Measurements from ENCODE around the gene HEBP2.
"Not testable (repeated sequence)": the region's sequence is repeated elsewhere in the genome, so short reads cannot be mapped to it uniquely, and the experiment has no call there.

The HEBP2 gene, protein sequence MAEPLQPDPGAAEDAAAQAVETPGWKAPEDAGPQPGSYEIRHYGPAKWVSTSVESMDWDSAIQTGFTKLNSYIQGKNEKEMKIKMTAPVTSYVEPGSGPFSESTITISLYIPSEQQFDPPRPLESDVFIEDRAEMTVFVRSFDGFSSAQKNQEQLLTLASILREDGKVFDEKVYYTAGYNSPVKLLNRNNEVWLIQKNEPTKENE

DNA sequence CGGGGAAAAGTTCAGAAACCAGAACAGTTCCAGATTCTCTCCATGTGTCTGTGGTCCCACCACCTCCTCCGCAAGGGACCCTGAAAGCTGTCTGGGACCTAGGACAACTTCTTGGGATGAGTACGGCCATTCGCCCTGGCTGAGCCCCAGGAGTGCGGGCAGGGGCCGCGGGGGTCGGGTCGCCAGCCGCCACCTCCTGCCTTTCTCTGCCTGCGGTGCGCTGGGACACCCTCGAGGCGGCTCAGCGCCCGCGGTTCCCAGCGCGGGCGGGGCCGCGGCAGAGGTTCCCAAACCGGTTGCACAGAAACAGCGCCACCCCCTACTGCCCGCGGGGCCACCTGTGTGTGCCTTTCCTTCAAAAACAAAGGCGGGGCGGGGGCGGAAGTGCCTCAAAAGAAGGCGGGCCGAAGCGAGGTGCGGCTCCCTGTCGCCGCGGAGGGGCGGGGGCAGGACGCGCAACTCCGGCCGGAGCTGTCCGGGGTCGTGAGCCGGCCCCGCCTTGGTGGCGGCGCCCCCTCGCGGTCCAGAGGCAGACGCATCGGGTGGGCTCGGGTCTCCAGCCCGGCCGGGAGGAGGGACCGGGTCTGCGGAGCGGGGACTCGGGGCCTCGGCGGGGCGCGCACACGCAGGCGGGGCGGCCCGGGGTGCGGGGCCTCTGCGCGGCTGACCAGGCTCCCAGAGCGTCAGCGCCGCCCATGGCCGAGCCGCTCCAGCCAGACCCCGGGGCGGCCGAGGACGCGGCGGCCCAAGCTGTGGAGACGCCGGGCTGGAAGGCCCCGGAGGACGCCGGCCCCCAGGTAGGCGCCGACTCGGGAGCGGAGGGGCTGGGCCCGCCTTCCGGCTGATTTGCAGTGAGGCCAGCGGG lies at the start of gene HEBP2:
Gene HEBP2, plus strand, starts transcription at position 423 of the 865 bp plus-strand sequence. Its CDS starts 273 bp downstream, at position 696.
- DNase-seq = peak; percentile 92 to 93

DNA sequence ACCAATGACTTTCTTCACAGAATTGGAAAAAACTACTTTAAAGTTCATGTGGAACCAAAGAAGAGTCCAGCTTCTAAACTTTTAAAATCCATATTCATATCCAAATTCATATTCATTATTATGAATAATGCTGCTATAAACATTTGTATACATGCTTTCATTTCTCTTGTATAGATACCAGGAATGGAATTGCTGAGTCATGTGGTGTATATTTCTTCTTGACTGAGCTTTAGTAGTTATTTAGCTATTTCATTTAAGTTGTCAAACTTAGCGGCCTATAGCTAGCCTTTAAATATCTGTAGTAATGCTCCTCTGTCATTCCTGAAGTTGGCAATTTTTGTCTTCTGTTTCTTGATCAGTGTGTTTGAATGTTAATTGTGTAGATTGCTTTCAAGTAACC lies 46.1 kb upstream of the HEBP2 start:
- no peak for DNase-seq

DNA sequence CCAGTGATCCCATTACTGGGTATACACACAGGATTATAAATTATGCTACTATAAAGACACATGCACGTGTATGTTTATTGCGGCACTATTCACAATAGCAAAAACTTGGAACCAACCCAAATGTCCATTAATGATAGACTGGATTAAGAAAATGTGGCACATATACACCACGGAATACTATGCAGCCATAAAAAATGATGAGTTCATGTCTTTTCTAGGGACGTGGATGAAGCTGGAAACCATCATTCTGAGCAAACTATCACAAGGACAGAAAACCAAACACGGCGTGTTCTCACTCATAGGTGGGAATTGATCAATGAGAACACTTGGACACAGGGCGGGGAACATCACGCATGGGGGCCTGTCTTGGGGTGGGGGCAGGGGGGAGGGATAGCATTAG lies 35.3 kb upstream of the HEBP2 start:
- not testable (repeated sequence) for DNase-seq

DNA sequence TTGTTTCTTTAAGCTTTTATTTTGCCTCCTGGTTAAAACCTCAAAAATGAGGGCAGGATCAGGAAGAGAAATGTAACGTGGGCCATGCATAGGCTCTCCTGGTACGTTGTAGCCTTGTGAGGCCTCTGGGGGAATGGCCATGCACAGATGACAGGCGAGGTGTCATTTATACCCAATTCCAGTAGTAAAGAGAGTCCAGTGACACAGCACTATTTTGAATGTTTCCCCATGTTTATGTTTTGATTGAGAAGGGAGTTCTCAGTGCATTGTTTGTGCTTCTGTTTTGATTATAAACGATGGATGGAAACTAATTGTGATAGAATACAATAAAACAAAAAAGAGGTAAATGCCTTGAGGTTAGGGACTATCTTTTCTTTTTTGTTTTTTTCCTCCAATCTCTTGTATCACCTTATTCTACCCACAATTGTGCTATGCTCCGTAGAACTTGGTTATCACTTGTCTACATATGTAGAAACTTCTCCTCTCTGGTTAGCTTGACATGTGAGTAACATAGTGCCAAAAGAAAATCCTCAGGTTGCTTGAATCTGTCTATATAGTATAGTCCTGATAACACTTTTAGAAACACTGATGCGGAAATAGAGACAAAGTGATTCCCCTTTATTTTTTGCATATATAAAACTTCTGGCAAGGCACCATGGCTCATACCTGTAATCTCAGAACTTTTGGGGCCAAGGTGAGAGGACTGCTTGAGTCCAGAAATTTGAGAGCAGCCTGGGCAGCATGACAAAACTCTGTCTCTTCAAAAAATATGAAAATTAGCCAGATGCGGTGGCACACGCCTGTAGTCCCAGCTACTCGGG lies 33.2 kb upstream of the HEBP2 start:
- DNase-seq = no peak

DNA sequence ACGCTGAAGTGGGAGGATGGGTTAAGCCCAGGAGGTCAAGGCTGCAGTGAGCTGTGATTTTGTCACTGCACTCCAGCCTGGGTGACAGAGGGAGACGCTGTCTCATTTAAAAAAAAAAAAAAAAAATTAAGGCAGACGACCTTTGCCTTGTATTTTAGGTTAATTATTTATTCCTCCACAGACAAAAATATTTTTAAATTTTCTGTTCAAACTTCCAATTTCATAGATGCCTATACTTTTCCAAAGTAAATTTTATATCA lies 32.6 kb upstream of the HEBP2 start:
- DNase-seq = no peak

DNA sequence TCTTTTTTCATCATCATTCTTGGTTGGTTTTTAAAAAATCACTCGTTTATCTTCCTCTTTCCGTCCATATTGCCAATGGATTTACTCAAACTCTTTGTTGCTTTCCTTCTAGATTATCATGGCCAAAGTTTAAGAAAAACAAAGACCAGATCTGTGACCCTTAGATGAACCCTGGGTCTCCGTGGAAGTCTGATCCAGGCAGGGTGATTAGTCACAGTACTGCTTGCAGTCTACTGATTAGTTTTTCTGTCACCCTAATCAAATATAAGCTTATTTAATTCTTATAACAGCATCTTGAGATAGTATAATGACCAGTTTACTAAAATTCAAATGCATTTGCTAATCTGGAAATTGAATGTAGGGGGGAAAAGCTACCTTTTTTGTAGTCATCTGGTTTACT lies 32.3 kb upstream of the HEBP2 start:
- DNase-seq = no peak

DNA sequence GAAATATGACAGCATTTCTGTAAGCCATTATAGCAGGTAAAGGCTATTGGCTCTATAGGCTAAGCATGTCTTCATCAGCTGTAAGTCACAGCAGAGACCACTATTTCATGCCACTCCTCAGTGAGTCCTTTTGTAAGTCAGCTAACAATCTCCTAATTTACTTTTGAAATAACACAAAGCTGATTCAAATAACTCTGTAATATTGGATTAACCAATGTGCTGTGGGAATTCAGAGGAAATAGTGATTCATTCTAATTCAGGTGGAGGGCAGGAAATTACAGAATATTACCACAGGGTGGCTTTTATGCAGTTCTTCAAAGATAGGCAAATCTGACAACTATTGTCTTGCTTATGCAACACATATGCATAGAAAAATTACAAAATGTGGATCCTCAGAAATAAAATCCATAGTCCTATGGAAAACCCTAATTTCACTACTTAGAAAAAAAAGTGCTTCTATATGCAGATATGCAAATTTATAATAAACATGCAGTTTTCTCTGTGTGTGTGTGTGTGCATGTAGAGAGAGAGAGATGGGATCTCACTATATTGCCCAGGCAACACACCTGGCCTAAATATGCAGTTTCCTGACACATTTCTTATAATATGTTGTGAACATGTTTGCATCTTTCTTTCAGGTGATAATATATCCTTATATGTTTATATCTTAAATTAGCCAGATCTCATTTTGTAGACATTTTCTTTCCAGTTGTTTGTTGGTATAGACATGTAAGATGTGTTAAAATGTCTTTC lies 31.1 kb upstream of the HEBP2 start:
- DNase-seq = peak in 1 of 2 donors; percentile 16

DNA sequence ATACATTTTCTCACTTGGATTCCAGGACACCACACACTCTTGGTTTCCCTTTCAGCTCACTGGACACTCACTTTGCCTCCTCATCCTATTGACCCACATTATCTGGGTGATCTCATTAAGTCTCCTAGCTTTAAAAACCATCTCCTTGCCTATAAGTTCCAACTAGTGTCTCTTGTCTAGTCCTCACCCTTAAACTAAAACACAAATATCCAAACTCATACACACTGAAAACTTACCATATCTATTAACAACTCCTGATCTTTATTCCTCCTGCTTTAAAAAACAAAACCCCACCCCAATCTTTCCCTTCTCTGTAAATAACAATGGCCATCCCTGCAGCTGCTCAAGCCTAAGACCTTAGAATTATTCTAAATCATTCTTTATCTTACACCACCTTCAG lies 29.8 kb upstream of the HEBP2 start:
- no peak for DNase-seq

DNA sequence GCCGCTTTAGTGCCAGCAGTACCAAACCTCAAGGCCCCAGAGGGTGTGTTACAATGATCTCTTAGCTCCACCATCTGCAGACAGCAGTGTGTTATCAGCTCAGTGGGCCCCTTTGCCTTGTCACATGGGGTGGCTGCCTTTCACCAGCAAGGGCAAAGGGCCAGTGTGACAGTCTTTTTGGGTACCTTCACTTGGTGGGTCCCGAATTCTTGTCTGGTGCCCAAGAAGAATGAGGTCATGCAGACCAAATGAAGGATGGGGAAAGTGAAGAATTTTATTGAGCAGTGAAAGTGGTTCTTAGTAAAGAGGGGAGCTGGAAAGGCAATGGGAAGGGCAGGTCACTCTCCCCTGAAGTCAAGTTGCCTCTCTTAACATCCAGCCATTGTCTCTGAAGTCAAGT lies 29.2 kb upstream of the HEBP2 start:
- no peak for DNase-seq

DNA sequence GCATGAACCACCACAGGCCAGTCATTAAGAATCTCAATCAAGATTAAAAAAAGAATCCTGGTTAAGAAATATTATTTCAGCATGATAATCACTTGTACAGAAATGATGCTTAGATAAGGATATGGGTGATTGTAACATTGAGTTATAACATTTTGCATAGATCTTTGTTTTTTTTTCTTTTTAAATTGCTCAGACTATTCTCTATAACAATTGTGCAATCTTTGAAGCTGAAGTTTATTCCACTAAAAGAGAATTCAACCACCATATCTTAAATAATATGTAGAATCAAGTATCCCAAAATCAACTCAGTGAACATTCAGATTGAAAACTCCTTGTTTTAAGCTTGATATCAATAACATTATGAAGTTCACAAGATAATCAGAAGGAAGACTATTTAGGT lies 27.0 kb upstream of the HEBP2 start:
- DNase-seq = no peak

DNA sequence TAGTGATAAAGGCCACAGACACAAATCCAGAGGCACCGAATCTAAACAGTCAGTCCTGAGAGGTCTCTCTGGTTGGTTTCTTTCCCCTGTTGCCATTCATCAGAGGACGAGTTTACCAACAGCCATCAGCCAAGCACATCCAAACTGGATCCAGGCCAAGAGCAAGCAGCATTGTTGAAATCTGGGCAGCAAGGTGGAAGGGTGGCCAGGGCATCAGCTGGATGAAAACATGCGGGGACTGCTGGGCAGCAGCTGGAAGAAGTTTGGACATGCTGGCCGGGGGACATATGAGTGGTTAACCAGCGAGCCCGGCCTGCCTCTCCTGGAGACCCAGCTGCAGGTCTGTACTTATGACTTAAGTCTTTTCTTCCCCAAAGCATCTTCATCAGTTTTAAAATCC lies 26.2 kb upstream of the HEBP2 start, which contains the start of gene SMIM28:
Gene SMIM28, plus strand, starts transcription at position 62 of the 400 bp plus-strand sequence. Its CDS starts 168 bp downstream, at position 230.
- no peak for DNase-seq

DNA sequence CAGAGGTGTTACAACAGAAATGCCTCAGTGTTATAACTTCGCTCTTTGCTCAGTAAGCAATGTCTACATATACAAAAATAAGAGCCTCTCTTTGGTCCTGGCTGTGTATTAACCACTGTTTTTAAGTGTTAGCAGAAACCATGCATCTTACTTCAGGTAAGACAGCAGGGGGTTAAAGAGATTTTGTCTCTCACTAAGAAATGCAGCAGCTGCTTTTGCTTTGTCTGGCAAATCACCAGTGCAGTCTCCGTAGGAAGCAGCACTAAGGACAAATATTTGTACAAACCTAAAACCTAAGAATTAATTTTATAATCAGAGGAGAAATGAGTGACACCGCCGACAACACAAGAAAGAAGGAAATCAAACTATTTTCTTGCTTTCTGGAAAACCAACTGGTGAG lies 25.6 kb upstream of the HEBP2 start:
- no peak for DNase-seq

DNA sequence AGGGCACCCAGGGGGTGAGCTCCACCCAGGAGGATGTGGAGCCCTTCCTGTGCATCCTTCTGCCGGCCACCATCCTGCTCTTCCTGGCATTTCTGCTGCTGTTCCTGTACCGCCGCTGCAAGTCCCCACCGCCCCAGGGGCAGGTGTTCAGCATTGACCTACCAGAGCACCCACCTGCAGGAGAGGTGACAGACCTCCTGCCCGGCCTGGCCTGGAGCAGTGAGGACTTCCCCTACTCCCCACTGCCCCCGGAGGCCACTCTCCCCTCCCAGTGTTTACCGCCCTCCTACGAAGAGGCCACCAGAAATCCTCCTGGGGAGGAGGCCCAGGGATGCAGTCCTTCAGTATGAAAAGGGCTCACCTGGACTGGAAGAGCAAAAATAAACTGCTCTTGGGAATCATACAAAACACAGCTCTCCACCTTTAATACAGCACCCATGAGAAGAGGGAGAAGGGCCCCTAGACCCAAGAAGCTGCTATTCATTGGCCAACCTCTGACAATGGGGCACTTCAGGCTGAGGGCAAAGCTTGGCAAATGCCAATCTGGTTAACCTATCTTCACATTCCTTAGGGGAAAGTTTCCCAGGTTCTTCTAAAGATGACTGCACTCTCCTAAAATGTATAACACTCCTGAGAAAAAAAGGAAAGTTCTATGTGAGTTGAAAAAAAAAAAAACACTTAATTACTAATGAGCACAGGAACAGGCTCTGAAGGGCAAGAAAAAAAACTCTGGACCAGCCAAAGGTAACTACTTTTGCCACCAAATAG lies 21.3 kb upstream of the HEBP2 start:
- no peak for DNase-seq

DNA sequence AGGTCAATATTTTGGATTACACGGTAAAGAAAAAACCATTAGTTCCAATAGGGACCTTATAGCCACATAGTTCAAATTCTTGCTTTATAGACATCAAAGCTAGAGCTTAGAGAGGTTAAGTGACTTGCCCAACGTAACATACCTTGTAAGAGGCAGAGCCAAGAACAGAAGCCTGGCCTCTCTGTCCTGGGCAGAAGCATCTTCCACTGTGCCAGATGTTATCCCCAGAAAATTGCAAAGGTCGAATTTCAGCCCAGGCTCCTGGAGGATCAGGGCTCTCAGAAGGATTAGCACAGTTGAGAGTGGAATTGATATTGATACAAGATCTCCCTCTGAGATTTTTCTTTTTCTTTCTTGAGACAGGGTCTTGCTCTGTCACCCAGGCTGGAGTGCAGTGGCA lies 20.2 kb upstream of the HEBP2 start:
- DNase-seq = no peak

DNA sequence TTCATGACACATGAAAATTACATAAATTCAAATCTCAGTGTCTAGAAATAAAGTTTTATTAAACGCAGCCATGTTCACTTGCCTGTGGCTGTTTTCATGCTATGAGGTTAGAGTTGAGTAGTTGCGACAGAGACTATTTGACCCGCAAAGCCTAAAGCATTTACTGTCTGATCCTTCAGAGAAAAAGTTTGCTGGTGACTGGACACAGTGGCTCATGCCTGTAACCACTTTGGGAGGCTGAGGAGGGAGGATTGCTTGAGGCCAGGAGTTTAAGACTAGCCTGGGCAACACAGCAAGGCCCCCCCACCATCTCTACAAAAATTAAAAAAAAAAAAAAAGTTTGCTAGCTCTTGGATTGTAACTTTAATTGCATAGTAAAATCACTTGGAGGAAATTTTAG lies 17.1 kb upstream of the HEBP2 start:
- DNase-seq = no peak

DNA sequence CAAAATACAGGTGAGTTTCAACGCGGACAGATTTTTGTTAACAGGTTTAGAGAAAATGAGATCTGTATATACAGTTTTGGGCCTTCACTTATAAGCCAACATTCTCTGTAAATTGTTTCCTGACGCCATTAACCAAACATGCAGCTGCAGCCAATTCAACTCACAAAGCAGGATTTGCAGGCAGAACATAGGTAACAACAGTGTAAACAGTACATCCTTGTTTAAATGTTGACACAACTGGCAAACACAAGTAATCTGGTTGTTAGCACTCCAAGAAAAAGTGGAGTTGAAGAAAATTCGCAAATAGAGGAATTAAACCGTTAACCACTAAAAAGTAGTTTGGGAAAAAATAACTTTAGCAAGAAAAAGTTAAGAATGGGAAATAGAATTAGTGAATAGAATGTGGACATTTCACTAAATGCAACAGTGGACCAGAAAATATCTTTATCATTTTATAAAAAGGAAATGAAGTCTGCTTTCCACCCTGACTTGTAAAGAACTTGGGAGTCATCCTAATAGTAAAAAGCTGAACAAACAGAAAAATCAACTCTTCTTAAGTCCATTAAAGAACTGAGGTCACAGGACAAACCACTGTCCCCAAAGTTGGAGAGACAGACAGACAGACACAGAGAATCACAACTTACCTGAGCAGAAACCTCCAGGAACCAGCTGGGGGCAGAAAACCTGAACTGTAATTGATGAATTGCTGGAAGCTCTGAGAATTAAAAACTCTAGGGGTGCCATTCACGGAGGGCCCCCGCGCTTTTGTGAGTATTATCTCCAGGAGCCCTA lies 16.2 kb upstream of the HEBP2 start:
- no peak for DNase-seq

DNA sequence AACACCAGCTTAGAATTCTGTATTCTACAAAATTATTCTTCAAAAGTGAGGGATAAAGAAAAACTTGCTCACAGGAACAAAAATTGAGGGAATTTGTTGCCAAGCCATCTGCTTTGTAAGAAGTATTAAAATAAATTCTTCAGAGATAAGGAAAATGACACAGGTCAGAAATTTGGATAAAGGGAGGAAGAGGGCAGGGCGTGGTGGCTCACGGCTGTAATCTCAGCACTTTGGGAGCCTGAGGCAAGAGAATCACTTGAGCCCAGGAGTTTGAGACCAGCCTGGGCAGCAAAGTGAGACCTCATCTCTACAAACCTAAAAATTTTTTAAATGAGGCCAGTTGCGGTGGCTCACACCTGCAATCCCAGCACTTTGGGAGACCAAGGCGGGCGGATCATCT lies 14.5 kb upstream of the HEBP2 start:
- no peak for DNase-seq

DNA sequence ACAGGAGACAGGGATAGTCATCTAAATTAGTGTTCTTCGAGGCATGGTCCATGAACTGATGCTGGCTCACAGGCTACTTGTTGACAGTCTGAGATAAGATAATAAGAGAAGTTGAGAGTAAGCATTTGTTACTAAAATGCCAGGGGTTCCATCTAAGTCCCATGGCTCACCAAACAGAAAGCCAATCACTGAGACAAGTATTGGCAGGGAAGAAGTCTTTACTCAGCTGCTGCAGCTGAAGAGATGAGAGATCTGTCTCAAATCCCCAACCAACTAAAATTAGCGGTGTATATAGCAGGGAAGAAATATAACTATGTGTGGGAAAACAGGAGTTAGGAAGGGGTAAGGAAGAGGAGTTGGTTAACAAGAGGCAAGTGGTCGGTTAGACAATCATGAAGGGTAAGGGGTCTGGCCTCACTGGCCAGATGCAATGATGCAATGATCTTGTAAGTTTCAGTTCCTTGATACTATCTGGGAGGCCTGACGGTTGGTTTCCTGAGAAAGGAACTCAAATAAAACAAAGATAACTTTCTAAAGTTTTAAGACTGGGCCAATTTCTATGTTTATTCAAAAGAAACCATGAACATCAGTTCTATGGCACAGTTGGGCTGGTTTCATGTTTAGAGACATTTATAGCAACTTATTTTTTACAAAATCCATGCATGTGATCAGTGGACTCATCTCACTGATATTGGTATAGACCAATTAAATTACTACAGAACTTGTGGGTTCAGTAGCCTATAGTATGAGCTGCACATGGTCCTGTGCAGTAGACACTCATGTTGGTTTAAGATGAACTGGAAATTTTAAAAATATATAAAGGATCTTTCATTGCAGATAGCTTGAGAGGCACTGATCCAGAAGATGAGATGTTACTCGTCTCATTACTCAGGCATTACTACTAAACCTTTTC lies 9.9 kb upstream of the HEBP2 start:
- peak in 1 of 2 donors; percentile 15 for DNase-seq

DNA sequence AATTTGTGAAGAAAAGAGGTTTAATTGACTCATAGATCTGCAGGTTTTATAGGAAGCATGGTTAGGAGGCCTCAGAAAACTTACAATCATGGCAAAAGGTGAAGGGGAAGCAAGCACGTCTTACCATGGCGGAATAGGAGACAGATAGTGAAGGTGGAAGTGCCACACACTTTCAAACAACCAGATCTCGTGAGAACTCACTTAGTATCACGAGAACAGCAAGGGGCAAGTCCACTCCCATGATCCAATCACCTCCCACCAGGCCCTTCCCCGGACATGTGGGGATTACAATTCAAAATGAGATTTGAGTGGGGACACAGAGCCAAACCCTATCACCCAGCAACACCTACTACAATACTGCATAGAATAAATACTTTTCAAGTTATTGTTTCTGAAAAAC lies 7.3 kb upstream of the HEBP2 start:
- DNase-seq = no peak

All from CD4-positive, alpha-beta T cell treated with Interferon alpha-2 for 1 hour (primary cell).